Measurements from ENCODE around the gene IQSEC1. TPM values are rescaled to one million over a fixed set of nuclear protein-coding genes. Genes with fewer than 3 reads are reported as not detected.
A peak's percentile ranks its signal among the peaks of the same experiment; 100 is the strongest.

IQSEC1 gene
- total RNA-seq, 4 donors from 2014 or later: 31.9 to 35.8 (median 34.8) TPM

DNA sequence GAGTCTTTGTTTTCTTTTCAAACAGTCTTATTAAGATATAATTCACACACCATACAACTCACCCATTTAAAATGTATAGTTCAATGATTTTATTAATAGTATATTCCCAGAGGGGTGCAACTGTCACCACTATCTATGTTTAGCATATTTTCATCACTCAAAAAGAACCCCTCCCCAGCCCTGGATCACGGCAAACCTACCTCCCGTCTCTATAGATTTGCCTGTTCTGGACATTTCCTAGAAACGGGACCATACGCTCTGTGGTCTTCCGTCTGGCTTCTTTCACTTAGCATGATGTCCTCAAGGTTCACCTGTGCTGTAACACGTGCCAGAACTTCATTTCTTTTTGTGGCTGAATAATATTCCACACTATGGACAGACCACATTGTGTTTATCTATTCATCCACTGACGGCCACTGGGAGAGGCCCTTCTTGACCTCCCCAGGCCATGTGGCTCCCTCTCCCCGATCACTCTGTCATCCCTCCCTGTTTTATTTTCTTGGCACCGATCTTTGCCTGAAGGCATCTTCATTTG lies 56.4 kb downstream of the IQSEC1 start:
- TF ChIP-seq POLR2A (IDR thresholded peaks at IDR 0.05): no peak
- TF ChIP-seq, protein P1, sequence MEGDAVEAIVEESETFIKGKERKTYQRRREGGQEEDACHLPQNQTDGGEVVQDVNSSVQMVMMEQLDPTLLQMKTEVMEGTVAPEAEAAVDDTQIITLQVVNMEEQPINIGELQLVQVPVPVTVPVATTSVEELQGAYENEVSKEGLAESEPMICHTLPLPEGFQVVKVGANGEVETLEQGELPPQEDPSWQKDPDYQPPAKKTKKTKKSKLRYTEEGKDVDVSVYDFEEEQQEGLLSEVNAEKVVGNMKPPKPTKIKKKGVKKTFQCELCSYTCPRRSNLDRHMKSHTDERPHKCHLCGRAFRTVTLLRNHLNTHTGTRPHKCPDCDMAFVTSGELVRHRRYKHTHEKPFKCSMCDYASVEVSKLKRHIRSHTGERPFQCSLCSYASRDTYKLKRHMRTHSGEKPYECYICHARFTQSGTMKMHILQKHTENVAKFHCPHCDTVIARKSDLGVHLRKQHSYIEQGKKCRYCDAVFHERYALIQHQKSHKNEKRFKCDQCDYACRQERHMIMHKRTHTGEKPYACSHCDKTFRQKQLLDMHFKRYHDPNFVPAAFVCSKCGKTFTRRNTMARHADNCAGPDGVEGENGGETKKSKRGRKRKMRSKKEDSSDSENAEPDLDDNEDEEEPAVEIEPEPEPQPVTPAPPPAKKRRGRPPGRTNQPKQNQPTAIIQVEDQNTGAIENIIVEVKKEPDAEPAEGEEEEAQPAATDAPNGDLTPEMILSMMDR (IDR thresholded peaks at IDR 0.05): no peak
- intact Hi-C loops (cut with DNase I; ENCODE audit: low total_unique reads): no loop called here
- DNase-seq (ENCODE audit: low spot score in 2 of 2): no peak
- H3K4me3 ChIP-seq (ENCODE audit: low read depth, poor library complexity, severe bottlenecking): no peak overlapping the region
- 83 to 84% methylated on average over 9 of the region's 9 CpGs for WGBS, 2 donors

DNA sequence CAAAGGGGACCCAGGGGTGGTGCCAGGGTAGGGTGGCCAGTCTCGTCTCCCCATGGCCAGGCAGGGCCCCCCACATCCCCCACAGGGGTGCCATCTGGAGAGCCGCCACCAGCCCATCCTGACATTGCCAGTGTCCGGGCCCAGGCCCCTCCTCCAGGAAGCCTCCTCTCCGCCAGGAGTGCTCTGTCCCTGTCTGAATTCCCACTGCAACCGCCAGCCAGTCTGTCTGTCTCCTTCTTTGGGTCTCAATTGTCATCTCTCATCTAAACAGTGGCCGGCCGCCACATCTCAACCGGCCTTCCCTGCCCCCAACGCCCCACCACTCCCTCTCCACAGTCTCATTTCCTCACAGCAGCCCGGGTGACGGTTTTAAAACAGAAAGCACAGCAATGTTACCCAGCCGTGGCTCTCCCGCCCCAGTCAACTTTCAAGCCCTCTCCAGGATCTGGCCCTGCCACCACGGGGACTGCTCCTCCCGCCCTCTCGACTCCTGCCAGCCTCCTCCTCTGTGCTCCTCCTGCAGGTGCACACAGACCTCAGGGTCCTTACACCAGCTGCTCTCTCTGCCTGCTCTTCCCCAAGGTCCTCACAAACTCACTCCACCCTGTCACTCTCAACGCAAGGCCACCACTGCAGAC lies 57.0 kb downstream of the IQSEC1 start:
- no peak overlapping the region for H3K4me3 ChIP-seq (ENCODE audit: low read depth, poor library complexity, severe bottlenecking)
- no peak for TF ChIP-seq POLR2A (IDR thresholded peaks at IDR 0.05)
- TF ChIP-seq, protein P1 (IDR thresholded peaks at IDR 0.05): no peak
- 53 to 61% methylated on average over 16 to 17 of the region's 17 CpGs for WGBS, 2 donors
- peak in 1 of 2 donors; percentile 91 for DNase-seq (ENCODE audit: low spot score in 2 of 2)
- intact Hi-C loops (cut with DNase I; ENCODE audit: low total_unique reads): no loop called here

DNA sequence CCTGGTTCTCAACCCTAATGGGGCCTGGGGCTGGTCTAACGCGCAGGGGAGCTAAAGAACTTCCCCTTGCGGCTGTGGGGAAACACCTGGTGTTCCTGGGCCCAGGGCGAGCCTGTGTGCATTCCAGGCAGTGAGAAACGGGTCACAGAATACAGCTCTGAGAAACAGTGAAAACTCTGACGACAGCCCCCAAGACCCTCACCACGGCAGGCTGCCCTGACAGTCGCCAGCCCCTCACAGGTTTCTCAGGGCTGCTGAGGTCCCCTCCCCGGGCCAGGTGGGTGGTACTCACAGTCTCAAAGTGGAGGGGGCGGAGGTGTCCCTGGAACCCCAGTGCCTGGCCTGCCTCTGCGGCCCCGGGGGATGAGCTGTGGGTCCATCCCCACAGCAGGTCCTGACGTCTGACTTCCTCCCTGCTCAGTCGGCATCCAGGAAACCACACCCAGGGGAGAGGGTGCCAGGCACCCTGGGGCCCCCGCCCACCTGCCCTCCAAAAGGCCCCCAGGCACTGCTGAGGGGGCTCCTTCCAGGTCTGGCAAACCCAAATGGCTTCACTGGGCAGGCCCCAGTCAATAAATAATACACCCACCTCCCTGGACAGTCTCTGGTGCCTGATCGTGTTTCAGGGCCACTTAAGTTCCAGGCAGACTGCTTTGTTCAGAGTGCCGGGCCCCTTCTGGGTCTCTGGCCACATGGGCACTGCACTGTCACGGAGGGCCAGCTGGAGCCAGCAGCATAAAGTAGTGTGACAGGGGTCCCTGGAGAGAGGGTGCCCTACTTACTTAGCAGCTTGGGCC lies 57.7 kb downstream of the IQSEC1 start:
- H3K4me3 ChIP-seq (ENCODE audit: low read depth, poor library complexity, severe bottlenecking): no peak overlapping the region
- TF ChIP-seq POLR2A (IDR thresholded peaks at IDR 0.05): no peak
- TF ChIP-seq, protein P1 (IDR thresholded peaks at IDR 0.05): no peak
- WGBS, 2 donors: 61 to 64% methylated on average over 10 to 13 of the region's 18 CpGs
- intact Hi-C loops (cut with DNase I; ENCODE audit: low total_unique reads): no loop called here
- no peak for DNase-seq (ENCODE audit: low spot score in 2 of 2)

DNA sequence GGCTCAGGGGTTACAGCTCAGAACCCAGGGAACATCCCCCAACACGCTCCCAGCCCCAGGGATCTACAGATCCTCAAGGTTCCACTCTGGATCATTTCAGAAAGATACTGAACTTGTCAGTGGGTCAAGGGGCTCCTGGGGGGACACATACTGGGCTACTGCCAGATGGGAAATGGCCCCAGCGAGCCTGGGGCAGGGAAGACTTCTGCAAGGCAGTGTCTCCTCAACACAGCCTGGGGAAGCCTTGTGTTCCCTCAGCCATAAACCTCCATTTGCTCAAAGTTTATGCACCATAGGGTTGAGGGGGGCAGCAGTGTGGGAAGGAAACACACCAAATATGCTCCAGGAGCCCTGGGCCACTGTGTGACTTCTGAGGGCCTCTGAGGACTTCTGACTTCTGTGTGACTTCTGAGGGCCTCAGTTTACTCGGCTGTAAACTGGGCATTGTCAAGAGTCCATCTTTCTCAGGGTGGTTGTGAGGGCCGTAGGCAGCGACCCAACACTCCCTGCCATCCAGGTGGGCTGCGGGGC lies 58.4 kb downstream of the IQSEC1 start:
- 71 to 92% methylated on average over 4 to 6 of the region's 6 CpGs for WGBS, 2 donors
- no peak overlapping the region for H3K4me3 ChIP-seq (ENCODE audit: low read depth, poor library complexity, severe bottlenecking)

DNA sequence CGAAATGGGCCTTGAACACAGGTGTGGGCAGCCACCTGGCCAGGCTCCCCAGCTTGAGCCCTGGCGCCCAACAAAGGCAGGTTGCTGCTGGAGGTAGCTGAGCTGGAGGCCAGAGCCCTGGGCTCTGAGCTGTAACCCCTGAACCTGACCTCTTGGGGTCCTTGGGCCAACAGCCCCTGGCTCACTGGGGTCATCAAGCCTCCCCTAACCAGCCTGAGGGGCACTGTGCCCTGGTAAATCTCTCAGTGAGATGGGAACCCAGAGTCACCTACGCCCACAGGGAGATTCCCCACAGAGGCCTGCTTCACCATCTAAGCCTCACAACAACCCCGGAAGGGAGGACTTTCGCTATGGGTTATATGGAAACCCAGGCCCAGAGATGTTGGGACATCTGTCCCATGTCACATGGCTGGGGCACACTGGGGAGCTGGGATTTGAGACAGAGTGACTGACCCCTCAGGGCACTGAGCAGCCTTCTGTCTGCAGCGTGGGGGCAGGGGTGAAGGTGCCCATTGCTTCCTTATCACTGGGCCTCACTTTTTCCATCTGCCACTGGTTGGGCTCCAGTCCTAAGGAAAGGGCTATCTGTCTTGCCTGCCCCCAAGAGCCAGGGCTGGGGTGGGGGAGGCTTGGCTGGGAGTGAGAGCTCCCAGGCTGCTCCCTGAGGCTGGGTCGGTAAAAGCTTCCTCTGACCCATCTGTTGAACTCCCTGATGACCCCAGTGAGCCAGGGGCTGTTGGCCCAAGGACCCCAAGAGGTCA lies 59.1 kb downstream of the IQSEC1 start:
- H3K4me3 ChIP-seq (ENCODE audit: low read depth, poor library complexity, severe bottlenecking): no peak overlapping the region
- 85 to 89% methylated on average over 7 of the region's 7 CpGs for WGBS, 2 donors
- intact Hi-C loops (cut with DNase I; ENCODE audit: low total_unique reads): no loop called here

More for the DNA sequence above, 58.4 kb downstream of the IQSEC1 start:
- no peak for TF ChIP-seq POLR2A (IDR thresholded peaks at IDR 0.05)
- TF ChIP-seq, protein P1 (IDR thresholded peaks at IDR 0.05): no peak
- intact Hi-C loops (cut with DNase I; ENCODE audit: low total_unique reads): no loop called here
- no peak for DNase-seq (ENCODE audit: low spot score in 2 of 2)

More for the DNA sequence above, 59.1 kb downstream of the IQSEC1 start:
- no peak for DNase-seq (ENCODE audit: low spot score in 2 of 2)
- no peak for TF ChIP-seq POLR2A (IDR thresholded peaks at IDR 0.05)
- TF ChIP-seq, protein P1 (IDR thresholded peaks at IDR 0.05): no peak

All from lower leg skin (tissue), 4 donors.